HepG2 (cell line): ENCODE data around the gene RAB5B. TPM values are rescaled to one million over a fixed set of nuclear protein-coding genes. Genes with fewer than 3 reads are reported as not detected.

Experiments
- AHDC1 ChIP-seq: sonication (generic); formaldehyde crosslinking; IDR thresholded peaks from 2 replicates; pipeline ENCODE4 v1.5.1; 2020; ENCODE audit warnings: mild to moderate bottlenecking, missing genetic modification reagents, borderline replicate concordance
- DR1 ChIP-seq: sonication (generic); formaldehyde crosslinking; IDR thresholded peaks from 2 replicates; pipeline ENCODE4 v1.8.0; 2021; ENCODE audit warnings: mild to moderate bottlenecking, missing genetic modification reagents, inconsistent platforms
- FOXK1 ChIP-seq: sonication (generic); formaldehyde crosslinking; IDR thresholded peaks from 2 replicates; pipeline ENCODE4 v1.4.0; 2020; ENCODE audit warnings: low read depth, missing genetic modification reagents, borderline replicate concordance
- GATAD1 ChIP-seq: IDR thresholded peaks from 2 replicates; pipeline ENCODE4 v1.6.1; 2016; ENCODE audit warnings: missing genetic modification reagents, missing compliant biosample characterization
- HBP1 ChIP-seq: IDR thresholded peaks from 2 replicates; pipeline ENCODE4 v1.6.1; 2016; ENCODE audit warnings: low read depth, control low read depth
- HDAC2 ChIP-seq: sonication (generic); formaldehyde crosslinking; IDR thresholded peaks from 2 replicates; pipeline ENCODE4 v1.4.0; 2020; ENCODE audit warnings: missing genetic modification reagents
- HNRNPK ChIP-seq: fragments of 200-400 bp; formaldehyde crosslinking; IDR thresholded peaks from 2 replicates; pipeline ENCODE4 v1.6.1; 2018; ENCODE audit warnings: low read length, low read depth, moderate library complexity, mild to moderate bottlenecking; ENCODE audit not compliant: poor library complexity, severe bottlenecking
- IKZF5 ChIP-seq: IDR thresholded peaks from 2 replicates; pipeline ENCODE4 v1.6.1; 2018; ENCODE audit warnings: missing genetic modification reagents, mild to moderate bottlenecking, missing compliant biosample characterization
- POLR2AphosphoS2 ChIP-seq: IDR thresholded peaks from 2 replicates; pipeline ENCODE4 v1.6.1; 2011; ENCODE audit warnings: low read depth, low read length, improper control_type of control experiment
- RARA ChIP-seq: IDR thresholded peaks from 2 replicates; pipeline ENCODE4 v1.6.1; 2016; ENCODE audit warnings: missing genetic modification reagents, missing compliant biosample characterization
- TMF1 ChIP-seq: sonication (generic); formaldehyde crosslinking; IDR thresholded peaks from 2 replicates; pipeline ENCODE4 v1.8.1; 2022; ENCODE audit warnings: low read depth, missing genetic modification reagents
- YEATS4 ChIP-seq: sonication (generic); formaldehyde crosslinking; IDR thresholded peaks from 2 replicates; pipeline ENCODE4 v1.4.0; 2020; ENCODE audit warnings: missing genetic modification reagents, borderline replicate concordance
- ZFX ChIP-seq: sonication (generic); formaldehyde crosslinking; IDR thresholded peaks from 2 replicates; pipeline ENCODE4 v1.4.0; 2020; ENCODE audit warnings: mild to moderate bottlenecking, low read depth, missing genetic modification reagents, moderate library complexity
- ZFY ChIP-seq: sonication (generic); formaldehyde crosslinking; IDR thresholded peaks from 2 replicates; pipeline ENCODE4 v1.4.0; 2020; ENCODE audit warnings: missing genetic modification reagents
- ZKSCAN8 ChIP-seq: IDR thresholded peaks from 2 replicates; pipeline ENCODE4 v1.6.1; 2016; ENCODE audit warnings: borderline replicate concordance, missing genetic modification reagents, missing compliant biosample characterization
- ZNF605 ChIP-seq: sonication (generic); formaldehyde crosslinking; IDR thresholded peaks from 2 replicates; pipeline ENCODE4 v1.8.0; 2022; ENCODE audit warnings: mild to moderate bottlenecking, missing genetic modification reagents
- ZNF761 ChIP-seq: sonication (generic); formaldehyde crosslinking; conservative IDR thresholded peaks from 2 replicates; pipeline ENCODE4 v1.4.0; 2020; ENCODE audit warnings: mild to moderate bottlenecking, missing genetic modification reagents
- ZNF841 ChIP-seq: sonication (generic); formaldehyde crosslinking; IDR thresholded peaks from 2 replicates; pipeline ENCODE4 v1.8.1; 2023; ENCODE audit warnings: missing genetic modification reagents, borderline replicate concordance
- ZNF879 ChIP-seq: sonication (generic); formaldehyde crosslinking; IDR thresholded peaks from 2 replicates; pipeline ENCODE4 v1.8.1; 2023; ENCODE audit warnings: missing genetic modification reagents
- ZNF883 ChIP-seq: sonication (generic); formaldehyde crosslinking; IDR thresholded peaks from 2 replicates; pipeline ENCODE4 v1.5.1; 2020; ENCODE audit warnings: mild to moderate bottlenecking, missing genetic modification reagents; ENCODE audit errors: not compliant biosample characterization
- ZSCAN12 ChIP-seq: sonication (generic); formaldehyde crosslinking; IDR thresholded peaks from 2 replicates; pipeline ENCODE4 v1.9.0; 2021; ENCODE audit warnings: mild to moderate bottlenecking, missing genetic modification reagents
- ZSCAN30 ChIP-seq: sonication (generic); formaldehyde crosslinking; IDR thresholded peaks from 2 replicates; pipeline ENCODE4 v1.5.0; 2020; ENCODE audit warnings: mild to moderate bottlenecking, missing genetic modification reagents
- polyA plus RNA-seq, 8 experiments: library from polyadenylated mRNA; depleted of rRNA in 3 of 8; stranded (reverse) in 7 of 8; unstranded in 1 of 8; fragments of >200 nt; fragmentation: Illumina TruSeq in 4 of 8; extraction: Trizol in 4 of 8; gene quantifications; 2 replicates each; pipeline versions ENCODE4 v1.2.1 to v1.2.3, GENCODE V29; 2011 to 2016; ENCODE audit warnings: low read depth in 4 of 8, missing spikeins in 1 of 8, mixed read lengths in 1 of 8; ENCODE audit not compliant: insufficient read depth in 1 of 8
- total RNA-seq, 5 experiments: library from RNA; depleted of rRNA; stranded (reverse); fragments of >200 nt; fragmentation: Illumina TruSeq; extraction: Trizol; gene quantifications; 2 replicates each; pipeline ENCODE4 v1.2.3, GENCODE V29; 2016; ENCODE audit warnings: low read depth in 1 of 5

The RAB5B gene
- total and polyA plus RNA-seq, 2 of the 13 experiments (the other 11 are each of a cell fraction or from before 2014, with no cell fraction given): 26.0 to 68.3 TPM

- no peak for TF ChIP-seq ZKSCAN8 (CRISPR knock-in tag)
- peak; percentile 89 for TF ChIP-seq ZFX (CRISPR knock-in tag)
- TF ChIP-seq ZNF883 (CRISPR knock-in tag): peak; percentile 64
- TF ChIP-seq ZSCAN12 (CRISPR knock-in tag): no peak
- no peak for TF ChIP-seq ZNF761 (CRISPR knock-in tag)
- TF ChIP-seq ZNF605 (CRISPR knock-in tag): peak; percentile 7; the same call in 1 of the 2 replicates
- TF ChIP-seq HNRNPK: no peak
- TF ChIP-seq HDAC2: peak; percentile 21; the same call in 1 of the 2 replicates
- no peak for TF ChIP-seq RARA (CRISPR knock-in tag)
- no peak for TF ChIP-seq POLR2AphosphoS2
- TF ChIP-seq DR1 (CRISPR knock-in tag): peak; percentile 52; the same call in 1 of the 2 replicates
- TF ChIP-seq FOXK1 (CRISPR knock-in tag): peak; percentile 15; the same call in 1 of the 2 replicates
- peak; percentile 50; the same call in 1 of the 2 replicates for TF ChIP-seq GATAD1 (CRISPR knock-in tag)
- no peak; the same call in 1 of the 2 replicates for TF ChIP-seq YEATS4
- 0 out of 2 replicates have a peak, but pooled peaks have one; percentile 30 for TF ChIP-seq ZNF879 (CRISPR knock-in tag)
- TF ChIP-seq ZNF841: no peak
- TF ChIP-seq HBP1 (CRISPR knock-in tag): no peak
- TF ChIP-seq ZSCAN30 (CRISPR knock-in tag): no peak; the same call in 1 of the 2 replicates
- TF ChIP-seq IKZF5: 0 out of 2 replicates have a peak, but pooled peaks have one; percentile 13
- TF ChIP-seq ZFY (CRISPR knock-in tag): peak; percentile 83
- no peak for TF ChIP-seq TMF1 (CRISPR knock-in tag)
- TF ChIP-seq AHDC1 (CRISPR knock-in tag): no peak
Measured at GRCh38 chr12:55927588-55928502, 46.0 kb upstream of the RAB5B start, which contains the start of gene PYM1 (continued).
